Epithelial cell of proximal tubule (primary cell): ENCODE results near the gene EFNA3. TPM values are rescaled to one million over a fixed set of nuclear protein-coding genes. Genes with fewer than 3 reads are reported as not detected.

Source experiments
- DNase-seq: peaks from one replicate; pipeline ENCODE4 v3.0.0-alpha.2; 2011; ENCODE audit warnings: low read depth
- H3K4me3 ChIP-seq: 2 replicates; pipeline ENCODE4 v1.5.1; 2011; ENCODE audit warnings: low read depth, mild to moderate bottlenecking, low read length
- total RNA-seq: library from RNA; depleted of rRNA; stranded (reverse); fragments of >200 nt; gene quantifications from 2 replicates; pipeline ENCODE4 v1.2.3, GENCODE V29; 2015
- TF ChIP-seq, protein P1 (sequence below): conservative IDR thresholded peaks from 2 replicates; pipeline ENCODE4 v1.5.1; 2012; ENCODE audit warnings: low read depth, mild to moderate bottlenecking, low read length

The EFNA3 gene
- total RNA-seq, 1 donor from 2014 or later = 2.8 TPM

GRCh38 chr1:155122308-155122707 lies 43.7 kb downstream of the EFNA3 start:
- no peak for DNase-seq
- no peak overlapping the region for H3K4me3 ChIP-seq
- TF ChIP-seq, protein P1, sequence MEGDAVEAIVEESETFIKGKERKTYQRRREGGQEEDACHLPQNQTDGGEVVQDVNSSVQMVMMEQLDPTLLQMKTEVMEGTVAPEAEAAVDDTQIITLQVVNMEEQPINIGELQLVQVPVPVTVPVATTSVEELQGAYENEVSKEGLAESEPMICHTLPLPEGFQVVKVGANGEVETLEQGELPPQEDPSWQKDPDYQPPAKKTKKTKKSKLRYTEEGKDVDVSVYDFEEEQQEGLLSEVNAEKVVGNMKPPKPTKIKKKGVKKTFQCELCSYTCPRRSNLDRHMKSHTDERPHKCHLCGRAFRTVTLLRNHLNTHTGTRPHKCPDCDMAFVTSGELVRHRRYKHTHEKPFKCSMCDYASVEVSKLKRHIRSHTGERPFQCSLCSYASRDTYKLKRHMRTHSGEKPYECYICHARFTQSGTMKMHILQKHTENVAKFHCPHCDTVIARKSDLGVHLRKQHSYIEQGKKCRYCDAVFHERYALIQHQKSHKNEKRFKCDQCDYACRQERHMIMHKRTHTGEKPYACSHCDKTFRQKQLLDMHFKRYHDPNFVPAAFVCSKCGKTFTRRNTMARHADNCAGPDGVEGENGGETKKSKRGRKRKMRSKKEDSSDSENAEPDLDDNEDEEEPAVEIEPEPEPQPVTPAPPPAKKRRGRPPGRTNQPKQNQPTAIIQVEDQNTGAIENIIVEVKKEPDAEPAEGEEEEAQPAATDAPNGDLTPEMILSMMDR = no peak

- DNase-seq = no peak
- TF ChIP-seq, protein P1 = no peak
- no peak overlapping the region for H3K4me3 ChIP-seq
Observed at GRCh38 chr1:155123801-155124200, 45.2 kb downstream of the EFNA3 start.

DNA sequence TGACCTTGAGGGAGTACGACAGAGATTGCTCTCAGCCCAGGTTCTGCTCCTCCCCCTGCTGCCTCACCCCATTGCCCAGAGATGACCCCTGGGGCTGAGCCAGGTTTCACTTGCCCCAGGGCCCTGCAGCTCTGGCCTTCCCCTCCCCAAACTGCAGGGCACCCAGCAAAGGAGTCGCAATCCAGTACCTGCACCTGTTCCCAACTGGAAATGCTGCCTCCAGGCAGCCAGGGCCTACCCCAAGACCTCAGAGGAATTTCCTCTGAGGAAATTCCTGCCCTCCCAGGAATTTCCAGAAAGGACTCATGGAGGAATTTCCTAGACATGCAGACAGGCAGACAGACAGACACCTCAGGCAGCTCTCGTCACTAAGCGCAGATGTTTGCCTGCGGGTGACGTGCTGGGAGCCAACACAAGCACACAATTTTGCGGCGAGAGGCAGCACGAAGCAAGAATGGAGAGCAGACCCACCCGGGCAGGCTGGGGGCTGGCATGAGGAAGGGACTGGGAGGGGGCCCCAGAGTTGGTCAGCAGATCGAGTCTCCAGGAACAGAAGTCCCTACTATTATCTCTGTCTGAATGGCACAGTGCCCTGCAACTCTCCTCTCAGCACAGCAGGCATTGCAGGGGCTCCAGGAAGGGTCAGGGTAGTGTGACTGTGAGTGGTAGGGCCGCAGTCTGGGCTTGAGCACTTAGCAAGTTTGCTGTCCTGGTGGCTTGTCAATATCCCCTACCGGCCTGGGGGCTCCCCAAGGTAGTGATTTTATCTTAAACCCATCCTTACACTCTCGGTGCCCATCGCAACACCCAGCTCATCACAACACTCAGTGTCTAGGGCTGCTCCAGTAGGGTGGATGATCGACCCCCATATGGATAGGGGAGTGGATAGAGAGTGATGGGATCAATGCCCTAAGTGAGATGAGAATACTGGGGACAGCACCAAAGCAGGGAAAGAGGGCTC lies 46.1 kb downstream of the EFNA3 start:
- H3K4me3 ChIP-seq = no peak overlapping the region
- TF ChIP-seq, protein P1 = no peak
- DNase-seq = no peak

GRCh38 chr1:155125511-155125945 lies 46.9 kb downstream of the EFNA3 start:
- H3K4me3 ChIP-seq = no peak overlapping the region
- DNase-seq = no peak
- TF ChIP-seq, protein P1 = peak; percentile 22

DNA sequence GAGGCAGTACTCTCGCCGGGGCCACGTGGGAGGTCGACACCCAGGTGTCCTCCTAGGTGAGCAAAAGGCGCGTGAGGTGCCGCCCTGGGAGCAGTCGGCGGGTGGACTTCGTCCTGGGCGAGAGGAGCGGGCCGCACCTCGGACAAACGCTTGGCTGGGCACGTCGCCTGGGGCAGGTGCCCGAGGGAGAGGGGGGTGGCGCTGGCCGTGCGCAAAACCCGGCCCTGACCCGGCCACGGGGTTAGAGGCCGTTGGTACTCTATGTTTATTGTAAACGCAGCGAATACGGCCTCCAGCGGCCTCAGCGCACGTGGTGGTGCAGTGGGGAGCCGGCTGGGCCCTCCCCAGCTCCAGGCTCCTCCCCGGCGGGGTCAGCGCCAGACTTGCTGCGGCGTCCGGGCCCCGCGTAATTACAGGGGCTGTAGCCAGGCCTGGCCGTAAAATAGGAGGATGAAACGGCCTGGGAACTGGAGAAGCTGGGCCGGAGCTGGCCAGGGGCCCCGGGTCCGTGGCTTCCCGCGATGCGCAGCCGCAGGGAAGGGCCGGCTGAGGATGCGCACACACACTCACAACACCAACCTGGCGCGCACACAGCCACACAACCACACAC lies 47.4 kb downstream of the EFNA3 start:
- TF ChIP-seq, protein P1 = no peak
- peak overlapping the region; percentile 87 for H3K4me3 ChIP-seq
- DNase-seq = no peak

DNA sequence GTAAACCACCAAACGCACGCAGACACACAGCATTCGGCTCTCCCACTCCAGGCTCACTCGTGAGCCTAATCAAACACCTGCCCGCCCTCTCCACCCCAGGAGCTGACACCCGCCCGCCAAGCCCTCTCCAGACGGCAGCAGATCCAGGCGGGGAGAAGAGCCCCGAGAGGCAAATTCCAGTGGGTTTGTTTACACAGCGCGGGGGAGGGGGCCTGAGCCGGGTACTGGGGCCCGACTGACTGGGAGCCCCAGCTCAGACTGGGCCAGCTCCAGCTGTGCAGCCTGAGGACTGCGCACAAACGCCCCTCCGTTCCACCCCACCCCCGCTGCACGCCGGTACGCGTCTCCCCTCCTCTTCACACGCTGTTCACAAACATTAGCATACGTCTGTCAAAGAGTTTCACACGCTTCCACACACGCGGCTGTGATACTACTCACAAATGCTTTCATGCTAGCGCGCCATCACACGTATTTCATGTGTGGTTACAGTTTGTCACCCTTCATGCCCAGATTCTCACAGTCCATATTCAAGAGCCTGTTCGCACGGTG lies 48.0 kb downstream of the EFNA3 start:
- TF ChIP-seq, protein P1 = no peak
- no peak for DNase-seq
- peak overlapping the region; percentile 87 for H3K4me3 ChIP-seq
